ENCODE data around the gene MLX.

The MLX gene

GRCh38 chr17:42527932-42528331 lies 39.0 kb upstream of the MLX start:
- Histone ChIP-seq H3K36me3 (ENCODE audit: control insufficient read depth, low read length) (no peaks in the 10 kb centered on the region), H3K27me3 (ENCODE audit: control insufficient read depth, low read length) (peaks cover 7% of the 10 kb centered on the region; the same call in 1 of the 2 replicates), H4K20me1 (ENCODE audit: control insufficient read depth, insufficient read depth, low read depth, low read length) (no peaks in the 10 kb centered on the region), H3K4me3 (ENCODE audit: low read length) (no peak overlapping the region), H3K4me1 (ENCODE audit: control insufficient read depth, low read length) (peaks cover 23% of the 10 kb centered on the region), H3K79me2 (ENCODE audit: control insufficient read depth, low read length) (no peaks in the 10 kb centered on the region), H3F3A (ENCODE audit: control insufficient read depth, insufficient read depth) (peaks cover 17% of the 10 kb centered on the region), H3K4me2 (ENCODE audit: low read length) (no peak overlapping the region), H3K9me2 (replicated peaks; ENCODE audit: control insufficient read depth, low read length) (no peaks in the 10 kb centered on the region), H3K9me3 (ENCODE audit: control insufficient read depth, insufficient read depth, low read length) (no peaks in the 10 kb centered on the region), H3K27ac (ENCODE audit: low read depth, low read length) (no peak overlapping the region)
- TF ChIP-seq, protein P1, sequence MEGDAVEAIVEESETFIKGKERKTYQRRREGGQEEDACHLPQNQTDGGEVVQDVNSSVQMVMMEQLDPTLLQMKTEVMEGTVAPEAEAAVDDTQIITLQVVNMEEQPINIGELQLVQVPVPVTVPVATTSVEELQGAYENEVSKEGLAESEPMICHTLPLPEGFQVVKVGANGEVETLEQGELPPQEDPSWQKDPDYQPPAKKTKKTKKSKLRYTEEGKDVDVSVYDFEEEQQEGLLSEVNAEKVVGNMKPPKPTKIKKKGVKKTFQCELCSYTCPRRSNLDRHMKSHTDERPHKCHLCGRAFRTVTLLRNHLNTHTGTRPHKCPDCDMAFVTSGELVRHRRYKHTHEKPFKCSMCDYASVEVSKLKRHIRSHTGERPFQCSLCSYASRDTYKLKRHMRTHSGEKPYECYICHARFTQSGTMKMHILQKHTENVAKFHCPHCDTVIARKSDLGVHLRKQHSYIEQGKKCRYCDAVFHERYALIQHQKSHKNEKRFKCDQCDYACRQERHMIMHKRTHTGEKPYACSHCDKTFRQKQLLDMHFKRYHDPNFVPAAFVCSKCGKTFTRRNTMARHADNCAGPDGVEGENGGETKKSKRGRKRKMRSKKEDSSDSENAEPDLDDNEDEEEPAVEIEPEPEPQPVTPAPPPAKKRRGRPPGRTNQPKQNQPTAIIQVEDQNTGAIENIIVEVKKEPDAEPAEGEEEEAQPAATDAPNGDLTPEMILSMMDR (IDR thresholded peaks at IDR 0.05; ENCODE audit: low read depth, low read length, poor library complexity, severe bottlenecking), result no peak
- TF ChIP-seq EZH2phosphoT487 (IDR thresholded peaks at IDR 0.05; ENCODE audit: borderline replicate concordance, low read length), result no peak

DNA sequence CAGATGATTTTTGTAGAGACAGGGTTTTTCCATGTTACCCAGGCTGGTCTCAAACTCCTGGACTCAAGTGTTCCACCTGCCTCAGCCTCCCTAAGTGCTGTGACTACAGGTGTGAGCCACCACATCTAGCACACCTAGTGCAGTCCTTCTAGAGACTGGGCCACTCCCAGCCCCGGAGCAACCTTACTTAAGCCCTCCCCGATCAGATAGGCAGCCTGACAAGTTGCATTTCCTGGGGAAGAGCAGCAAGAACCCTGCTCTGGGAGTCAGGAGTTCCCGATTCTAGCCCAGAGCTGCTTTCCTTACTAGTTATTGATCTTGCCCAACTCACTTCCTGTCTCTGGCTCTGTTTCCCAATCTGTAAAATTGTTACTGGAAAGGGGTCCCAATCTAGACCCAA lies 37.8 kb upstream of the MLX start:
- peaks cover 26% of the 10 kb centered on the region for H3K4me1 ChIP-seq (ENCODE audit: control insufficient read depth, low read length)
- H3K9me2 ChIP-seq (replicated peaks; ENCODE audit: control insufficient read depth, low read length), result no peaks in the 10 kb centered on the region
- peaks cover 22% of the 10 kb centered on the region for H3F3A ChIP-seq (ENCODE audit: control insufficient read depth, insufficient read depth)
- H3K9me3 ChIP-seq (ENCODE audit: control insufficient read depth, insufficient read depth, low read length), result no peaks in the 10 kb centered on the region
- no peak overlapping the region for H3K27ac ChIP-seq (ENCODE audit: low read depth, low read length)
- H3K79me2 ChIP-seq (ENCODE audit: control insufficient read depth, low read length), result no peaks in the 10 kb centered on the region
- no peak overlapping the region for H3K4me2 ChIP-seq (ENCODE audit: low read length)
- H3K27me3 ChIP-seq (ENCODE audit: control insufficient read depth, low read length), result peaks cover 6% of the 10 kb centered on the region; the same call in 1 of the 2 replicates
- H3K4me3 ChIP-seq (ENCODE audit: low read length), result no peak overlapping the region
- no peaks in the 10 kb centered on the region for H4K20me1 ChIP-seq (ENCODE audit: control insufficient read depth, insufficient read depth, low read depth, low read length)
- H3K36me3 ChIP-seq (ENCODE audit: control insufficient read depth, low read length), result no peaks in the 10 kb centered on the region
- no peak for TF ChIP-seq EZH2phosphoT487 (IDR thresholded peaks at IDR 0.05; ENCODE audit: borderline replicate concordance, low read length)
- TF ChIP-seq, protein P1 (IDR thresholded peaks at IDR 0.05; ENCODE audit: low read depth, low read length, poor library complexity, severe bottlenecking), result no peak

GRCh38 chr17:42530952-42531454 lies 35.9 kb upstream of the MLX start:
- no peaks in the 10 kb centered on the region for H3K9me2 ChIP-seq (replicated peaks; ENCODE audit: control insufficient read depth, low read length)
- H3F3A ChIP-seq (ENCODE audit: control insufficient read depth, insufficient read depth), result peaks cover 22% of the 10 kb centered on the region
- no peak overlapping the region for H3K4me2 ChIP-seq (ENCODE audit: low read length)
- H3K79me2 ChIP-seq (ENCODE audit: control insufficient read depth, low read length), result no peaks in the 10 kb centered on the region; the same call in 1 of the 2 replicates
- peaks cover 37% of the 10 kb centered on the region for H3K4me1 ChIP-seq (ENCODE audit: control insufficient read depth, low read length)
- TF ChIP-seq, protein P1 (IDR thresholded peaks at IDR 0.05; ENCODE audit: low read depth, low read length, poor library complexity, severe bottlenecking), result no peak
- no peak for TF ChIP-seq EZH2phosphoT487 (IDR thresholded peaks at IDR 0.05; ENCODE audit: borderline replicate concordance, low read length)
- peaks cover 6% of the 10 kb centered on the region; the same call in 1 of the 2 replicates for H3K27me3 ChIP-seq (ENCODE audit: control insufficient read depth, low read length)
- no peak overlapping the region for H3K4me3 ChIP-seq (ENCODE audit: low read length)
- H3K36me3 ChIP-seq (ENCODE audit: control insufficient read depth, low read length), result no peaks in the 10 kb centered on the region
- H4K20me1 ChIP-seq (ENCODE audit: control insufficient read depth, insufficient read depth, low read depth, low read length), result no peaks in the 10 kb centered on the region
- H3K9me3 ChIP-seq (ENCODE audit: control insufficient read depth, insufficient read depth, low read length), result no peaks in the 10 kb centered on the region
- no peak overlapping the region for H3K27ac ChIP-seq (ENCODE audit: low read depth, low read length)

Data from DOHH2 (cell line).